ENCODE results near the gene EBLN1. TPM values are rescaled to one million over a fixed set of nuclear protein-coding genes. Genes with fewer than 3 reads are reported as not detected.

The EBLN1 gene
- total and polyA plus RNA-seq, 9 of the 15 experiments (the other 6 are each of a cell fraction or from before 2014, with no cell fraction given) = 0.06 to 3.1 (median 0.80) TPM

DNA sequence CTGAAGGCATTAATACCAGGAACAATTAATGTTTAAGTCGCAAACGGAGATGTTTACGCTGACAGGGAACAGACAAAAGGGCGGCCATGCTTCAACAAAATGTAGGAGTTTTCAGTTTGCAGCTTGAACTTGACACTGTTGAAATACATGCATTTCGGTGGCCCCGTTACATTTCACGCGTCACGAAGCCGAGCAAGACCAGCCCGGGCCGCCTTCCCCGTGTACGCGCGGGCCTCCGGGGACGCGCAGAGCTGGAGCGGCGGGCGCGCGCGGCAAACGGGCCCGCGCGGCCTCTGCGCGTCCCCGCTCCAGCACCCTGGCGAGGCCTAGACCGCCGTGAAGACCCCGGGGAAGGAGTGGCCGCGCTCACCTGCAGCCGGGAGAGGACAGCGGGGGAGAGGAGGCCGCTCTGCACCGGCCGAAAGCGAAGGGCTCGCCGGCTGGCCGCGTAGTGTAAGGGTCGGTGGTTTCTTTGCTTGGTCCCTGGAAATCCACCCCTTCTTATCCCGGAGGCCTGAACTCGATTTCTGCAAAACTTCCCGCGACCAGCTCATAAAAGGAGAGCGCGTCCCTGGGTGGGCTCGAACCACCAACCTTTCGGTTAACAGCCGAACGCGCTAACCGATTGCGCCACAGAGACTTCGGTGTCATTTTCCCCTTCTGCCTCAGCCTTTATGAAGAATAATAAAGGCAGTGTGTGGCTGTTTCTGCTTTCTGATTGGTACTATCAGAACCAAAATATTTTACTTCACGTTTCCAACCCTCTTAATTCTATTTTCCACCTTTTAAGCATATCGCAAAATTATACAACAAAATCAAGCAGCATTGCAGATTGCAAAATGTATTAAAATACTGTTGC, 11.4 kb upstream of the EBLN1 start (continued):
- TF ChIP-seq STAT5B (CRISPR knock-in tag; IDR thresholded peaks at IDR 0.05) (no peak), ATF7 (IDR thresholded peaks at IDR 0.05) (peak; percentile 73), MTA2 (IDR thresholded peaks at IDR 0.05; ENCODE audit: low read depth) (no peak), HNRNPH1 (optimal IDR thresholded peaks at IDR 0.05; ENCODE audit: low read depth, low read length) (no peak), PHTF2 (CRISPR knock-in tag; IDR thresholded peaks at IDR 0.05) (no peak), ZNF778 (CRISPR knock-in tag; IDR thresholded peaks at IDR 0.05) (no peak), ZFPM2 (CRISPR knock-in tag; IDR thresholded peaks at IDR 0.05) (no peak), ZNF830 (CRISPR knock-in tag; IDR thresholded peaks at IDR 0.05) (0 out of 2 replicates have a peak, but pooled peaks have one; percentile 78), ZSCAN29 (IDR thresholded peaks at IDR 0.05) (peak; percentile 88), DIDO1 (tag; IDR thresholded peaks at IDR 0.05; ENCODE audit: low read depth) (no peak), ZNF436 (CRISPR knock-in tag; IDR thresholded peaks at IDR 0.05) (no peak), POLR2G (IDR thresholded peaks at IDR 0.05; ENCODE audit: low read depth, low read length) (peak; percentile 84), NELFE (IDR thresholded peaks at IDR 0.05; ENCODE audit: insufficient read depth, insufficient read length) (no peak), KLF13 (tag; IDR thresholded peaks at IDR 0.05; ENCODE audit: borderline replicate concordance, low read depth) (no peak), HLTF (IDR thresholded peaks at IDR 0.05) (peak; percentile 77; the same call in 1 of the 2 replicates), NFIC (IDR thresholded peaks at IDR 0.05) (peak; percentile 85), ZNF384 (IDR thresholded peaks at IDR 0.05; ENCODE audit: low read depth, low read length) (no peak), WHSC1 (IDR thresholded peaks at IDR 0.05; ENCODE audit: low read length) (no peak), ZNF668 (CRISPR knock-in tag; IDR thresholded peaks at IDR 0.05) (peak; percentile 27; the same call in 1 of the 2 replicates), SIN3A (IDR thresholded peaks at IDR 0.05; ENCODE audit: borderline replicate concordance in 2 of 2, control insufficient read depth in 1 of 2, low read depth in 2 of 2, low read length in 2 of 2) (no peak), RCOR1 (IDR thresholded peaks at IDR 0.05; ENCODE audit: borderline replicate concordance in 1 of 2, low read depth in 2 of 2, low read length in 2 of 2) (peak; percentile 12 to 58; a peak in 2 of 4 replicates), PTTG1 (tag; IDR thresholded peaks at IDR 0.05; ENCODE audit: low read depth) (no peak), ZNF143 (CRISPR knock-in tag; IDR thresholded peaks at IDR 0.05) (no peak; the same call in 1 of the 2 replicates), CXXC5 (CRISPR knock-in tag; IDR thresholded peaks at IDR 0.05) (peak; percentile 91), ZNF217 (CRISPR knock-in tag; IDR thresholded peaks at IDR 0.05) (no peak)
- TF ChIP-seq, protein P1, sequence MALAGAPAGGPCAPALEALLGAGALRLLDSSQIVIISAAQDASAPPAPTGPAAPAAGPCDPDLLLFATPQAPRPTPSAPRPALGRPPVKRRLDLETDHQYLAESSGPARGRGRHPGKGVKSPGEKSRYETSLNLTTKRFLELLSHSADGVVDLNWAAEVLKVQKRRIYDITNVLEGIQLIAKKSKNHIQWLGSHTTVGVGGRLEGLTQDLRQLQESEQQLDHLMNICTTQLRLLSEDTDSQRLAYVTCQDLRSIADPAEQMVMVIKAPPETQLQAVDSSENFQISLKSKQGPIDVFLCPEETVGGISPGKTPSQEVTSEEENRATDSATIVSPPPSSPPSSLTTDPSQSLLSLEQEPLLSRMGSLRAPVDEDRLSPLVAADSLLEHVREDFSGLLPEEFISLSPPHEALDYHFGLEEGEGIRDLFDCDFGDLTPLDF (CRISPR knock-in tag; IDR thresholded peaks at IDR 0.05) = peak; percentile 90
- TF ChIP-seq, protein P2, sequence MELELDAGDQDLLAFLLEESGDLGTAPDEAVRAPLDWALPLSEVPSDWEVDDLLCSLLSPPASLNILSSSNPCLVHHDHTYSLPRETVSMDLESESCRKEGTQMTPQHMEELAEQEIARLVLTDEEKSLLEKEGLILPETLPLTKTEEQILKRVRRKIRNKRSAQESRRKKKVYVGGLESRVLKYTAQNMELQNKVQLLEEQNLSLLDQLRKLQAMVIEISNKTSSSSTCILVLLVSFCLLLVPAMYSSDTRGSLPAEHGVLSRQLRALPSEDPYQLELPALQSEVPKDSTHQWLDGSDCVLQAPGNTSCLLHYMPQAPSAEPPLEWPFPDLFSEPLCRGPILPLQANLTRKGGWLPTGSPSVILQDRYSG (tag; conservative IDR thresholded peaks at IDR 0.05; ENCODE audit: low read depth) = peak; percentile 94
- TF ChIP-seq, protein P3, sequence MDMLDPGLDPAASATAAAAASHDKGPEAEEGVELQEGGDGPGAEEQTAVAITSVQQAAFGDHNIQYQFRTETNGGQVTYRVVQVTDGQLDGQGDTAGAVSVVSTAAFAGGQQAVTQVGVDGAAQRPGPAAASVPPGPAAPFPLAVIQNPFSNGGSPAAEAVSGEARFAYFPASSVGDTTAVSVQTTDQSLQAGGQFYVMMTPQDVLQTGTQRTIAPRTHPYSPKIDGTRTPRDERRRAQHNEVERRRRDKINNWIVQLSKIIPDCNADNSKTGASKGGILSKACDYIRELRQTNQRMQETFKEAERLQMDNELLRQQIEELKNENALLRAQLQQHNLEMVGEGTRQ (CRISPR knock-in tag; IDR thresholded peaks at IDR 0.05) = no peak

All from K562 (cell line).